OCI-LY3 (cell line): ENCODE results near the gene HTRA1.

Source experiments
- H2AFZ ChIP-seq: fragments of 200-600, 300-600 bp; shearing (Covaris generic); 2 replicates; pipeline ENCODE4 v1.6.0; 2014; ENCODE audit warnings: antibody characterized with exemption, low read depth, low read length
- H3K27ac ChIP-seq: fragments of 200-600, 300-600 bp; sonication (generic); 2 replicates; pipeline ENCODE4 v1.5.1; 2014; ENCODE audit warnings: mild to moderate bottlenecking, low read length, moderate library complexity, mixed read lengths
- H3K27me3 ChIP-seq: fragments of 200-600, 300-600 bp; sonication (generic); 2 replicates; pipeline ENCODE4 v1.6.1; 2014; ENCODE audit warnings: low read depth, low read length, mixed read lengths
- H3K36me3 ChIP-seq: fragments of 200-600, 300-600 bp; sonication (generic); replicated peaks from 2 replicates; pipeline ENCODE3; 2014; ENCODE audit warnings: low read depth, low read length, mixed read lengths
- H3K4me1 ChIP-seq: fragments of 300-600, 200-600 bp; sonication (generic); 2 replicates; pipeline ENCODE4 v1.6.1; 2014; ENCODE audit warnings: low read length, mixed read lengths
- H3K4me2 ChIP-seq: fragments of 200-600, 300-600 bp; sonication (generic); 2 replicates; pipeline ENCODE4 v1.6.1; 2014; ENCODE audit warnings: low read length, mixed read lengths
- H3K4me3 ChIP-seq: fragments of 300-600, 200-600 bp; sonication (generic); 2 replicates; pipeline ENCODE4 v1.5.1; 2014; ENCODE audit warnings: antibody characterized with exemption, mild to moderate bottlenecking, low read length, moderate library complexity
- H3K79me2 ChIP-seq: fragments of 300-600, 200-600 bp; shearing (Covaris generic); 2 replicates; pipeline ENCODE4 v1.6.1; 2014; ENCODE audit warnings: mild to moderate bottlenecking, low read length, mixed read lengths
- H3K9ac ChIP-seq: fragments of 300-600, 200-600 bp; shearing (Covaris generic); 2 replicates; pipeline ENCODE4 v1.6.0; 2014; ENCODE audit warnings: mild to moderate bottlenecking, low read length, moderate library complexity
- H3K9me3 ChIP-seq: fragments of 200-600, 300-600 bp; shearing (Covaris generic); 2 replicates; pipeline ENCODE4 v1.6.1; 2014; ENCODE audit warnings: low read length, mixed read lengths; ENCODE audit not compliant: insufficient read depth
- H4K20me1 ChIP-seq: fragments of 200-600, 300-600 bp; sonication (generic); 2 replicates; pipeline ENCODE4 v1.6.1; 2016; ENCODE audit warnings: low read length, mixed read lengths; ENCODE audit not compliant: insufficient read depth
- EZH2phosphoT487 ChIP-seq: fragments of 200-600 bp; shearing (Covaris generic); IDR thresholded peaks from 2 replicates; pipeline ENCODE4 v1.6.1; 2018; ENCODE audit warnings: antibody characterized with exemption, mixed run types, low read depth
- TF ChIP-seq, protein P1 (sequence below): fragments of 200-600, 300-600 bp; sonication (generic); IDR thresholded peaks from 2 replicates; pipeline ENCODE4 v1.5.1; 2014; ENCODE audit warnings: antibody characterized with exemption, low read length, low read depth

Gene HTRA1

DNA sequence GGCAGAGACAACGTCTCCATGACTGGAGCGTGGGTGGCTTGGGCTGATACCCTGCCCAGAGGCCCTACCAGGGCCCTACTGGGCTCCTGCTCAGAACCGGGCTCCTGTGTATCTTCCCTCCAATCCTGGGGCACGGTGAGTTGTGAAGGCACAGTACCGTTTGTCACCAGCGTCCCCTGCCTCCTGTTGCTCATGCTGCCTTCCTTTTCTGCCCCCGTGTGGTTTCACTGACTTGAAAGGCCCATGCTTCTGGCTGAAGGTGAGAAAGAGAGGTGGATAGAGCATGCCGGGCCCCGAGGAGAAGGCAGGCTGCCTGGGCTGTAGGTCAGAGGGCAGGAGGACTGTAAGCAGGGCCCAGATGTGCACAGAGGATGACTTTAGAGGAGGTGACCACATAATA lies 90.1 kb downstream of the HTRA1 start:
- Histone ChIP-seq H3K9me3 (no peaks in the 10 kb centered on the region), H3K27ac (no peak overlapping the region), H3K4me3 (no peak overlapping the region), H2AFZ (no peak overlapping the region), H3K4me1 (no peaks in the 10 kb centered on the region), H3K36me3 (no peaks in the 10 kb centered on the region), H3K4me2 (no peak overlapping the region), H4K20me1 (no peaks in the 10 kb centered on the region), H3K9ac (no peak overlapping the region), H3K27me3 (0 out of 2 replicates have a peak, but pooled peaks cover 2% of the 10 kb centered on the region), H3K79me2 (no peaks in the 10 kb centered on the region)
- no peak for TF ChIP-seq EZH2phosphoT487
- TF ChIP-seq, protein P1, sequence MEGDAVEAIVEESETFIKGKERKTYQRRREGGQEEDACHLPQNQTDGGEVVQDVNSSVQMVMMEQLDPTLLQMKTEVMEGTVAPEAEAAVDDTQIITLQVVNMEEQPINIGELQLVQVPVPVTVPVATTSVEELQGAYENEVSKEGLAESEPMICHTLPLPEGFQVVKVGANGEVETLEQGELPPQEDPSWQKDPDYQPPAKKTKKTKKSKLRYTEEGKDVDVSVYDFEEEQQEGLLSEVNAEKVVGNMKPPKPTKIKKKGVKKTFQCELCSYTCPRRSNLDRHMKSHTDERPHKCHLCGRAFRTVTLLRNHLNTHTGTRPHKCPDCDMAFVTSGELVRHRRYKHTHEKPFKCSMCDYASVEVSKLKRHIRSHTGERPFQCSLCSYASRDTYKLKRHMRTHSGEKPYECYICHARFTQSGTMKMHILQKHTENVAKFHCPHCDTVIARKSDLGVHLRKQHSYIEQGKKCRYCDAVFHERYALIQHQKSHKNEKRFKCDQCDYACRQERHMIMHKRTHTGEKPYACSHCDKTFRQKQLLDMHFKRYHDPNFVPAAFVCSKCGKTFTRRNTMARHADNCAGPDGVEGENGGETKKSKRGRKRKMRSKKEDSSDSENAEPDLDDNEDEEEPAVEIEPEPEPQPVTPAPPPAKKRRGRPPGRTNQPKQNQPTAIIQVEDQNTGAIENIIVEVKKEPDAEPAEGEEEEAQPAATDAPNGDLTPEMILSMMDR, result peak; percentile 13; the same call in 1 of the 2 replicates

DNA sequence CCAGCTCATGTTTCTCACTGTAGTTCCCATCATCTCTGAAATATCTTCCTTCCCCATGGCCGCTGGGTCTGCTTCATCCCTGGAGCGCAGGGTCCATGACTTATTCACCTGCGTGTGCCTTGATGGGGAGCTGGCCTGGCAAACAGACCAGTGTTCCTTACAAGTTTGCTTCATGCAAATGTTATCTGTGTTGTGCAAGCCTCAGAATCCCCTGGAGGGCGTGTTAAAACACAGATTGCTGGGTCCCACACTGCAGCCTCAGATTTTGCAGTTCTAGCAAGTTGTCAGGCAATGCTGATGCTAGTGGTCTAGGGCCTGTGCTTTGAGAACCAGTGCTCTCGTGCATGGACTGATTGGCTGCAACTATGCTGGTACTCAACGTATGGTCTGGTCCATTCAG lies 92.0 kb downstream of the HTRA1 start:
- Histone ChIP-seq H3K4me2 (no peak overlapping the region), H4K20me1 (no peaks in the 10 kb centered on the region), H3K4me1 (no peaks in the 10 kb centered on the region), H3K79me2 (no peaks in the 10 kb centered on the region), H3K36me3 (no peaks in the 10 kb centered on the region), H3K4me3 (no peak overlapping the region), H2AFZ (no peak overlapping the region), H3K27me3 (0 out of 2 replicates have a peak, but pooled peaks cover 2% of the 10 kb centered on the region), H3K27ac (no peak overlapping the region), H3K9me3 (no peaks in the 10 kb centered on the region), H3K9ac (no peak overlapping the region)
- TF ChIP-seq EZH2phosphoT487, result no peak
- TF ChIP-seq, protein P1, result no peak

- no peak overlapping the region for H3K4me3 ChIP-seq
Observed at GRCh38 chr10:122554131-122555036, 93.0 kb downstream of the HTRA1 start.

DNA sequence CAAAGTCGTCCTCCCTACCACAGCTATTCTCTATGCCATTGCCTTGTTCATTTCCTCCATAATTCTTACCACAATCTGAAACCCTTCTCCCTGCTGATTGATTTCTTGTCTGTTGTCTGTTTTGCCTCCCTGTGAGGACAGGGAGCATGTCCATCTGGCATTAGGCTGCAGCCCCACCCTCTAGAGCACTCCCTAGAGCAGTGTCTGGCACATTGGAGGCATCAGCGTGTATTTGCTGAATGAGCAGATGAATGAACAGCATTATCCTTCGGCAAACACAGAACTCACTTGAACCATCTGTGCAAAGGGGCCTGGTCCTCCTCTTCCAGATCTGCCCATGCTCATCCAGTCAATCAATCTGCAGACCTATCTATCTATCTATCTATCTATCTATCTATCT lies 94.1 kb downstream of the HTRA1 start:
- TF ChIP-seq, protein P1, result no peak
- TF ChIP-seq EZH2phosphoT487, result no peak
- no peak overlapping the region for H3K4me3 ChIP-seq
- H4K20me1 ChIP-seq, result no peaks in the 10 kb centered on the region
- H3K36me3 ChIP-seq, result no peaks in the 10 kb centered on the region
- H3K79me2 ChIP-seq, result no peaks in the 10 kb centered on the region
- no peak overlapping the region for H2AFZ ChIP-seq
- H3K27me3 ChIP-seq, result peaks cover 2% of the 10 kb centered on the region; the same call in 1 of the 2 replicates
- no peak overlapping the region for H3K27ac ChIP-seq
- no peak overlapping the region for H3K4me2 ChIP-seq
- no peak overlapping the region for H3K9ac ChIP-seq
- no peaks in the 10 kb centered on the region for H3K4me1 ChIP-seq
- H3K9me3 ChIP-seq, result no peaks in the 10 kb centered on the region

More at GRCh38 chr10:122554131-122555036, 93.0 kb downstream of the HTRA1 start:
- no peaks in the 10 kb centered on the region for H3K4me1 ChIP-seq
- TF ChIP-seq, protein P1, result no peak
- TF ChIP-seq EZH2phosphoT487, result no peak
- 0 out of 2 replicates have a peak, but pooled peaks cover 2% of the 10 kb centered on the region for H3K27me3 ChIP-seq
- no peak overlapping the region for H2AFZ ChIP-seq
- H4K20me1 ChIP-seq, result no peaks in the 10 kb centered on the region
- no peaks in the 10 kb centered on the region for H3K9me3 ChIP-seq
- H3K27ac ChIP-seq, result no peak overlapping the region
- H3K36me3 ChIP-seq, result no peaks in the 10 kb centered on the region
- H3K79me2 ChIP-seq, result no peaks in the 10 kb centered on the region
- H3K9ac ChIP-seq, result no peak overlapping the region
- no peak overlapping the region for H3K4me2 ChIP-seq
